GM19240 (cell line): ENCODE results near the gene PDZK1.
"Not testable (repeated sequence)": the region's sequence is repeated elsewhere in the genome, so short reads cannot be mapped to it uniquely, and the experiment has no call there.

Experiments
- DNase-seq: peaks from one replicate; pipeline ENCODE4 v3.0.0; 2011; ENCODE audit warnings: low spot score; ENCODE audit not compliant: insufficient read length

PDZK1 gene

GRCh38 chr1:145710291-145711027 is 3.3 kb upstream of the PDZK1 start:
- DNase-seq = no peak

- DNase-seq = no peak
Measured at GRCh38 chr1:145708063-145708462, 895 bp upstream of the PDZK1 start.

- DNase-seq = no peak
Measured at GRCh38 chr1:145706086-145706664, 993 bp downstream of the PDZK1 start.

- DNase-seq = no peak
Measured at GRCh38 chr1:145705622-145706021, 1.5 kb downstream of the PDZK1 start.

GRCh38 chr1:145702826-145703225 is 4.3 kb downstream of the PDZK1 start:
- no peak for DNase-seq

GRCh38 chr1:145702052-145702451 is 5.1 kb downstream of the PDZK1 start:
- no peak for DNase-seq

GRCh38 chr1:145701306-145701862 is 5.8 kb downstream of the PDZK1 start:
- no peak for DNase-seq

GRCh38 chr1:145696630-145696960 is 10.6 kb downstream of the PDZK1 start:
- DNase-seq = no peak

GRCh38 chr1:145695821-145696629 is 11.1 kb downstream of the PDZK1 start:
- no peak for DNase-seq

- no peak for DNase-seq
Measured at GRCh38 chr1:145692785-145693443, 14.3 kb downstream of the PDZK1 start.

GRCh38 chr1:145690587-145691558 is 16.3 kb downstream of the PDZK1 start:
- DNase-seq = peak; percentile 65

GRCh38 chr1:145689922-145690321 is 17.2 kb downstream of the PDZK1 start:
- no peak for DNase-seq

- DNase-seq = no peak
Measured at GRCh38 chr1:145688924-145689323, 18.2 kb downstream of the PDZK1 start.

- DNase-seq = no peak
Measured at GRCh38 chr1:145688328-145688727, 18.8 kb downstream of the PDZK1 start.

- DNase-seq = not testable (repeated sequence)
Measured at GRCh38 chr1:145686078-145686477, 21.1 kb downstream of the PDZK1 start.

GRCh38 chr1:145684858-145685257 is 22.3 kb downstream of the PDZK1 start:
- not testable (repeated sequence) for DNase-seq

- not testable (repeated sequence) for DNase-seq
Measured at GRCh38 chr1:145673217-145673616, 34.0 kb downstream of the PDZK1 start.

GRCh38 chr1:145670995-145671745 is 36.0 kb downstream of the PDZK1 start:
- DNase-seq = not testable (repeated sequence)

- DNase-seq = not testable (repeated sequence)
Measured at GRCh38 chr1:145665015-145665414, 42.2 kb downstream of the PDZK1 start.

GRCh38 chr1:145662502-145662901 is 44.7 kb downstream of the PDZK1 start:
- not testable (repeated sequence) for DNase-seq
